ENCODE measurements around the gene PLCL2.

The PLCL2 gene

DNA sequence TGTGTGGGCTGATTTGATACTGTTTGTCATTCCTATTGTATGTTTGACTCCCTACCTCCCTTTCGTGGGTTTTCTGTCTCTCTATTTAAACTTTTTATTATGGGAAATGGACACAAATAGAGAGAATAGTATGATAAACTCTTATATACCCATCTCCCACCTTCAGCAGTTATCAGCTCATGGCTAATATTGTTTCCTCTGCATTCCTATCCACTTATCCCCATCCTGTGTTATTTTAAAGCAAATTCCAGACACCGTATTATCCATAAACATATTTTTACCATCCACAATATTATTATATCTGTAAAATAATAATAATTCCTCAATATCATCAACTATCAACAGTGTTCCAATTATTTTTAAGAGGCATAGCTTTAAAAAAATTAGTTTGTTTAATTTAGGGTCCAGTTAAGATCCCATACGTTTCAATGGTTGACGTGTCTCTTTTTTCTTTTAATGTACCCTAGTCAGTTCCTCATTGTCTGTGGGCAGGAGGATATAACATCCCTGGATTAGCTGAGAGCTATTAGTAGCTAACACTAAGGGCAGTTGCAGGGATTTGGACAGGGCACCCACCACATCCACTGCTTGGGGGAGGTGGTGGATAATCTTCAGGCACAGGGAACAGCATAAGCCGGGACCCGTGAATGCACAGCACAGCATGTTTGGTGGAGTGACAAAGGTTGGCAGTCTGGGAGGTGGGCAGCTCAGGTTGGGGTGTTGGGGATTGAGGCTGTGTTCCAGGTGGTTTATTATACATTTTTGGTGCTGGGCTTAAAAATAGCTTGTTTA, 23.5 kb downstream of the PLCL2 start:
- peak in 1 of 3 donors; percentile 47 for DNase-seq
- ChIA-PET CTCF (interaction anchor here (0.9 to 2.3 kb wide), 9 partner anchors 9 to 67 kb away, joined by 3 to 12 read pairs (median 4); partner anchors contain the start of gene PLCL2), POLR2A (interaction anchor here (1.0 to 1.5 kb wide), 3 partner anchors 9 to 28 kb away, joined by 3 read pairs; no protein-coding TSS in a partner anchor)
- peak overlapping the region in 2 of 7 experiments; percentile 1 to 4 for H3K4me3 ChIP-seq (ENCODE audit: control insufficient read depth in 1 of 7, extremely low read depth in 1 of 7, insufficient read depth in 4 of 7, low read depth in 2 of 7, low read length in 6 of 7)
- H3K27me3 ChIP-seq (replicated peaks in 2 of 5; ENCODE audit: control insufficient read depth in 4 of 5, insufficient read depth in 5 of 5, low read length in 4 of 5) = no peaks in the 10 kb centered on the region
- H3K36me3 ChIP-seq (ENCODE audit: control insufficient read depth in 4 of 4, insufficient read depth in 4 of 4, low read length in 3 of 4) = peaks cover 0 to 2% (median 0%) of the 10 kb centered on the region in 4 experiments
- peaks cover 0 to 2% (median 0%) of the 10 kb centered on the region in 5 experiments for H3K9me3 ChIP-seq (ENCODE audit: control extremely low read depth in 1 of 5, control insufficient read depth in 4 of 5, insufficient read depth in 2 of 5, low read depth in 1 of 5, low read length in 4 of 5)
- peaks cover 20 to 55% (median 22%) of the 10 kb centered on the region in 4 experiments for H3K4me1 ChIP-seq (ENCODE audit: control extremely low read depth in 1 of 4, control insufficient read depth in 4 of 4, insufficient read depth in 4 of 4, low read length in 3 of 4)
- WGBS (ENCODE audit: insufficient coverage) = 100% methylated on average over 2 of the region's 6 CpGs
- H3K27ac ChIP-seq (ENCODE audit: insufficient read depth in 1 of 2, low read depth in 1 of 2, low read length in 2 of 2, poor library complexity in 1 of 2, severe bottlenecking in 2 of 2) = no peak overlapping the region

- H3K4me1 ChIP-seq (ENCODE audit: control extremely low read depth in 1 of 4, control insufficient read depth in 4 of 4, insufficient read depth in 4 of 4, low read length in 3 of 4) = peaks cover 17 to 51% (median 20%) of the 10 kb centered on the region in 4 experiments
- CTCF ChIA-PET = interaction anchor here (1.2 to 2.3 kb wide), 6 partner anchors 9 to 19 kb away, joined by 3 to 12 read pairs (median 4); no protein-coding TSS in a partner anchor
- peaks cover 0 to 2% (median 0%) of the 10 kb centered on the region in 5 experiments for H3K9me3 ChIP-seq (ENCODE audit: control extremely low read depth in 1 of 5, control insufficient read depth in 4 of 5, insufficient read depth in 2 of 5, low read depth in 1 of 5, low read length in 4 of 5)
- no peak for DNase-seq
- no peak overlapping the region for H3K4me3 ChIP-seq (ENCODE audit: control insufficient read depth in 1 of 7, extremely low read depth in 1 of 7, insufficient read depth in 4 of 7, low read depth in 2 of 7, low read length in 6 of 7)
- H3K27ac ChIP-seq (ENCODE audit: insufficient read depth in 1 of 2, low read depth in 1 of 2, low read length in 2 of 2, poor library complexity in 1 of 2, severe bottlenecking in 2 of 2) = no peak overlapping the region
- H3K36me3 ChIP-seq (ENCODE audit: control insufficient read depth in 4 of 4, insufficient read depth in 4 of 4, low read length in 3 of 4) = peaks cover 0 to 2% (median 0%) of the 10 kb centered on the region in 4 experiments
- WGBS (ENCODE audit: insufficient coverage) = no CpG with 5 or more reads among the region's 2 CpGs
- POLR2A ChIA-PET = interaction anchor here (1.0 to 1.5 kb wide), 2 partner anchors 25 to 28 kb away, joined by 3 read pairs; no protein-coding TSS in a partner anchor
- no peaks in the 10 kb centered on the region for H3K27me3 ChIP-seq (replicated peaks in 2 of 5; ENCODE audit: control insufficient read depth in 4 of 5, insufficient read depth in 5 of 5, low read length in 4 of 5)
Measured at GRCh38 chr3:16908896-16909295, 24.1 kb downstream of the PLCL2 start.

DNA sequence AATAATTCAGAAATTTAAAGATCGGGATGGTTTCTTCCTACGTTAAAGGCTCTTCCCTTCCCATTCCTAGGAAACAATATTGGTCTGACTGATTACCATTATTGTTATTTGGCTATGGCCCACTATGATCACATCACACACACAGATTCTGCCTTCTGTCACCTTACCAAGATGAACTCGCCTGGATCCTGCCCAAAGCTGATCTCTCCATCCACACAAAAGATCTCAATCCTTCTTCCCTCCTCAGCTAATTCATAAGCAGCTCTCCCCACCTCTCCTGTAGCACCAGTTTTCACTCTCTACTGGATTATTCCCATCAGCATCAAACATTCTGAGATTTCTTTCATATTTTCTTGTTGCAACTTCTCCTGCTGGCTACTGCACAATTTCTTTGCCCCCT, 25.0 kb downstream of the PLCL2 start:
- no peak for DNase-seq
- 88% methylated on average over 1 of the region's 3 CpGs for WGBS (ENCODE audit: insufficient coverage)
- Histone ChIP-seq H3K4me1 (ENCODE audit: control extremely low read depth in 1 of 4, control insufficient read depth in 4 of 4, insufficient read depth in 4 of 4, low read length in 3 of 4) (peaks cover 20 to 53% (median 20%) of the 10 kb centered on the region in 4 experiments), H3K9me3 (ENCODE audit: control extremely low read depth in 1 of 5, control insufficient read depth in 4 of 5, insufficient read depth in 2 of 5, low read depth in 1 of 5, low read length in 4 of 5) (no peaks in the 10 kb centered on the region), H3K27ac (ENCODE audit: insufficient read depth in 1 of 2, low read depth in 1 of 2, low read length in 2 of 2, poor library complexity in 1 of 2, severe bottlenecking in 2 of 2) (no peak overlapping the region), H3K36me3 (ENCODE audit: control insufficient read depth in 4 of 4, insufficient read depth in 4 of 4, low read length in 3 of 4) (peaks cover 0 to 2% (median 0%) of the 10 kb centered on the region in 4 experiments), H3K4me3 (ENCODE audit: control insufficient read depth in 1 of 7, extremely low read depth in 1 of 7, insufficient read depth in 4 of 7, low read depth in 2 of 7, low read length in 6 of 7) (no peak overlapping the region), H3K27me3 (replicated peaks in 2 of 5; ENCODE audit: control insufficient read depth in 4 of 5, insufficient read depth in 5 of 5, low read length in 4 of 5) (no peaks in the 10 kb centered on the region)
- CTCF ChIA-PET = interaction anchor here (0.7 to 2.3 kb wide), 5 partner anchors 11 to 43 kb away, joined by 3 to 12 read pairs (median 4); no protein-coding TSS in a partner anchor
- POLR2A ChIA-PET = interaction anchor here (1.5 kb wide), 1 partner anchor 27 kb away, joined by 3 read pairs; no protein-coding TSS in a partner anchor

DNA sequence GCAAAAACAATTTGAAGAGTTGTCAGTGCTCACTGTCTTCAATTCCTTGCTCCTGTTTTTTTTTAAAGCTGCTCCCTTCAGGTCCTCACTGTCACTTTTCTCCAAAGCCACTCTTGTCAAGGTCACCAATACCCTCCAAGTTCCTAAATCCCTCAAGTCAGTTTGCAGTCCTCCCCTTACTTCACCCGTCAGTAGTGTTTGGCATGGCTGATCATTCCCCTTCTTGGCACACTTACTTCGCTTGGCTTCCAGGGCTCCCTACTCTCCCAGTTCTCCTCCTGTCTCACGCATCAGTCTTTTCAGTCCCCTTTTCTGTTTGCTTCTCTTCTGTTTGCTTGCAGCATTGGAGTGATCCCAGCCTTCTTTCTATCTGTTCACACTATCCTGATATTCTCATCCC, 25.5 kb downstream of the PLCL2 start:
- H3K36me3 ChIP-seq (ENCODE audit: control insufficient read depth in 4 of 4, insufficient read depth in 4 of 4, low read length in 3 of 4) = peaks cover 0 to 2% (median 0%) of the 10 kb centered on the region in 4 experiments
- H3K27ac ChIP-seq (ENCODE audit: insufficient read depth in 1 of 2, low read depth in 1 of 2, low read length in 2 of 2, poor library complexity in 1 of 2, severe bottlenecking in 2 of 2) = no peak overlapping the region
- no peaks in the 10 kb centered on the region for H3K27me3 ChIP-seq (replicated peaks in 2 of 5; ENCODE audit: control insufficient read depth in 4 of 5, insufficient read depth in 5 of 5, low read length in 4 of 5)
- POLR2A ChIA-PET = no interaction called here
- H3K9me3 ChIP-seq (ENCODE audit: control extremely low read depth in 1 of 5, control insufficient read depth in 4 of 5, insufficient read depth in 2 of 5, low read depth in 1 of 5, low read length in 4 of 5) = no peaks in the 10 kb centered on the region
- no peak overlapping the region for H3K4me3 ChIP-seq (ENCODE audit: control insufficient read depth in 1 of 7, extremely low read depth in 1 of 7, insufficient read depth in 4 of 7, low read depth in 2 of 7, low read length in 6 of 7)
- DNase-seq = no peak
- 100% methylated on average over 3 of the region's 3 CpGs for WGBS (ENCODE audit: insufficient coverage)
- CTCF ChIA-PET = interaction anchor here (0.7 kb wide), 1 partner anchor 43 kb away, joined by 3 read pairs; no protein-coding TSS in a partner anchor
- H3K4me1 ChIP-seq (ENCODE audit: control extremely low read depth in 1 of 4, control insufficient read depth in 4 of 4, insufficient read depth in 4 of 4, low read length in 3 of 4) = peaks cover 23 to 57% (median 23%) of the 10 kb centered on the region in 4 experiments

- Histone ChIP-seq H3K4me1 (ENCODE audit: control extremely low read depth in 1 of 4, control insufficient read depth in 4 of 4, insufficient read depth in 4 of 4, low read length in 3 of 4) (peaks cover 23 to 62% (median 31%) of the 10 kb centered on the region in 4 experiments), H3K4me3 (ENCODE audit: control insufficient read depth in 1 of 7, extremely low read depth in 1 of 7, insufficient read depth in 4 of 7, low read depth in 2 of 7, low read length in 6 of 7) (no peak overlapping the region), H3K36me3 (ENCODE audit: control insufficient read depth in 4 of 4, insufficient read depth in 4 of 4, low read length in 3 of 4) (peaks cover 0 to 2% (median 0%) of the 10 kb centered on the region in 4 experiments), H3K9me3 (ENCODE audit: control extremely low read depth in 1 of 5, control insufficient read depth in 4 of 5, insufficient read depth in 2 of 5, low read depth in 1 of 5, low read length in 4 of 5) (no peaks in the 10 kb centered on the region), H3K27me3 (replicated peaks in 2 of 5; ENCODE audit: control insufficient read depth in 4 of 5, insufficient read depth in 5 of 5, low read length in 4 of 5) (no peaks in the 10 kb centered on the region), H3K27ac (ENCODE audit: insufficient read depth in 1 of 2, low read depth in 1 of 2, low read length in 2 of 2, poor library complexity in 1 of 2, severe bottlenecking in 2 of 2) (no peak overlapping the region)
- ChIA-PET CTCF (interaction anchor here (1.2 to 1.4 kb wide), 2 partner anchors 9 to 11 kb away, joined by 3 to 5 read pairs; no protein-coding TSS in a partner anchor), POLR2A (no interaction called here)
- no CpG with 5 or more reads among the region's 2 CpGs for WGBS (ENCODE audit: insufficient coverage)
- DNase-seq = no peak
Measured at GRCh38 chr3:16911916-16912315, 27.2 kb downstream of the PLCL2 start.

DNA sequence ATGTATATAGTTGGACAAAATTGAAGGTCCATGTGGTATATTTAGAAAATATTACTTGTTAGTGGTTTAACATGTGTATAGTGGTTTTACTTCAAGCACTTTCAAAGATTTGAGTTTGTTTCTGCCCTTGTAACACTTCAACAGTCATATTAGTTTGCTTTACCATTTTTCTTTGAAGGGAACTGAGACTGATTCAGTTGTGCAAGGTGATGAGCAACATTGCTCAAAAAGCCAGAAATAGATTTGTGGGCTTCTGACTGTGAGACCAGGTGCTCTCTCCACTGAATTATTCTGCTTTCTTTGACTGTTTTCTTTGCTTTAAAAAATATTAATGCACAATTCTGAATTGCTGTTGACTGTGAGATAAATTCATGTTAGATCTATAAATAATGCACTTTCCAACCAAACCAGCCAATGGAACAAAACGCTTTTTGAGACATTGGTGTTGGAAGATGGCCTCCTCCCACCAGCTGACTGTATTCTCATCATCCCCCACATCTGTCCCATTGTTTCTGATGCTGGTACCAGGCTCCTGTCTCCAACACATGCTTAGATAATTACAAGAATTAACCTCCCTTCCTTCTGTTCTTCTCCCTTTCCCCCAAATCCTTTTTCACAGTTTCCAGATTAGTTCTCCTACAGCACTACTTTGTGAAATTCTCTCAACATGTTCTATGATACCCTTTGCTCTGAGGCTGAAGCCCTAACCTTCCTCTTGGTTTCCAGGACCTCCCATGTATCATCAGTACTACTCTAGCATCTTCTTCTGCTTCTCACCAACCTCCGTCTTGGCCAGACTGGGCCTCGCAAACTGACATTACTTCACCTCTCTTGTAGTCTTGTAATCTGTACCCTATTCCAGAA, 27.9 kb downstream of the PLCL2 start:
- H3K4me3 ChIP-seq (ENCODE audit: control insufficient read depth in 1 of 7, extremely low read depth in 1 of 7, insufficient read depth in 4 of 7, low read depth in 2 of 7, low read length in 6 of 7) = no peak overlapping the region
- no peaks in the 10 kb centered on the region for H3K27me3 ChIP-seq (replicated peaks in 2 of 5; ENCODE audit: control insufficient read depth in 4 of 5, insufficient read depth in 5 of 5, low read length in 4 of 5)
- DNase-seq = no peak
- WGBS (ENCODE audit: insufficient coverage) = 86% methylated on average over 3 of the region's 3 CpGs
- H3K9me3 ChIP-seq (ENCODE audit: control extremely low read depth in 1 of 5, control insufficient read depth in 4 of 5, insufficient read depth in 2 of 5, low read depth in 1 of 5, low read length in 4 of 5) = no peaks in the 10 kb centered on the region
- H3K36me3 ChIP-seq (ENCODE audit: control insufficient read depth in 4 of 4, insufficient read depth in 4 of 4, low read length in 3 of 4) = peaks cover 0 to 2% (median 0%) of the 10 kb centered on the region in 4 experiments
- POLR2A ChIA-PET = no interaction called here
- CTCF ChIA-PET = no interaction called here
- H3K4me1 ChIP-seq (ENCODE audit: control extremely low read depth in 1 of 4, control insufficient read depth in 4 of 4, insufficient read depth in 4 of 4, low read length in 3 of 4) = peaks cover 18 to 62% (median 28%) of the 10 kb centered on the region in 4 experiments
- H3K27ac ChIP-seq (ENCODE audit: insufficient read depth in 1 of 2, low read depth in 1 of 2, low read length in 2 of 2, poor library complexity in 1 of 2, severe bottlenecking in 2 of 2) = no peak overlapping the region
